A549 (cell line): Measurements from ENCODE around the gene SPARC.

Experiments used
- MYC ChIP-seq: IDR thresholded peaks from 2 replicates; pipeline ENCODE4 v1.6.1; 2012; ENCODE audit warnings: mild to moderate bottlenecking, inconsistent platforms, low read length, improper control_type of control experiment, borderline replicate concordance
- POLR2A ChIP-seq: IDR thresholded peaks from 2 replicates; pipeline ENCODE4 v1.6.1; 2012; ENCODE audit warnings: mild to moderate bottlenecking, low read length
- RAD21 ChIP-seq, 2 experiments: fragments of >200 bp in 1 of 2; sonication (Bioruptor Twin) in 1 of 2; formaldehyde crosslinking in 1 of 2; IDR thresholded peaks in 1 of 2; conservative IDR thresholded peaks in 1 of 2; 2 replicates in 1 of 2; 3 replicates in 1 of 2; pipeline ENCODE4 v1.6.1; 2012 to 2018; ENCODE audit warnings: inconsistent platforms in 1 of 2
- TF ChIP-seq, protein P1 (sequence below): fragments of >200 bp; sonication (Bioruptor Twin); formaldehyde crosslinking; IDR thresholded peaks from 3 replicates; pipeline ENCODE4 v1.5.1; 2016

- TF ChIP-seq, protein P1, sequence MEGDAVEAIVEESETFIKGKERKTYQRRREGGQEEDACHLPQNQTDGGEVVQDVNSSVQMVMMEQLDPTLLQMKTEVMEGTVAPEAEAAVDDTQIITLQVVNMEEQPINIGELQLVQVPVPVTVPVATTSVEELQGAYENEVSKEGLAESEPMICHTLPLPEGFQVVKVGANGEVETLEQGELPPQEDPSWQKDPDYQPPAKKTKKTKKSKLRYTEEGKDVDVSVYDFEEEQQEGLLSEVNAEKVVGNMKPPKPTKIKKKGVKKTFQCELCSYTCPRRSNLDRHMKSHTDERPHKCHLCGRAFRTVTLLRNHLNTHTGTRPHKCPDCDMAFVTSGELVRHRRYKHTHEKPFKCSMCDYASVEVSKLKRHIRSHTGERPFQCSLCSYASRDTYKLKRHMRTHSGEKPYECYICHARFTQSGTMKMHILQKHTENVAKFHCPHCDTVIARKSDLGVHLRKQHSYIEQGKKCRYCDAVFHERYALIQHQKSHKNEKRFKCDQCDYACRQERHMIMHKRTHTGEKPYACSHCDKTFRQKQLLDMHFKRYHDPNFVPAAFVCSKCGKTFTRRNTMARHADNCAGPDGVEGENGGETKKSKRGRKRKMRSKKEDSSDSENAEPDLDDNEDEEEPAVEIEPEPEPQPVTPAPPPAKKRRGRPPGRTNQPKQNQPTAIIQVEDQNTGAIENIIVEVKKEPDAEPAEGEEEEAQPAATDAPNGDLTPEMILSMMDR = no peak
- TF ChIP-seq RAD21 (conservative IDR thresholded peaks at IDR 0.05 in 1 of 2, IDR thresholded peaks at IDR 0.05 in 1 of 2) = no peak
- no peak for TF ChIP-seq POLR2A
- no peak for TF ChIP-seq MYC
These were observed 4.5 kb downstream of the SPARC start for GRCh38 chr5:151682240-151682639.
